Measurements from ENCODE around the gene CABLES2. TPM values are rescaled to one million over a fixed set of nuclear protein-coding genes. Genes with fewer than 3 reads are reported as not detected.

The CABLES2 gene
- total RNA-seq, 1 experiment from 2014 or later = 12.4 TPM

GRCh38 chr20:62352402-62353288 lies 54.4 kb downstream of the CABLES2 start:
- no peak overlapping the region for H3K4me3 ChIP-seq (ENCODE audit: low read length)
- no peak overlapping the region for H2AFZ ChIP-seq (ENCODE audit: low read length)
- peaks cover 59% of the 10 kb centered on the region for H3K36me3 ChIP-seq (ENCODE audit: low read depth, low read length)
- peaks cover 8% of the 10 kb centered on the region for H3F3A ChIP-seq (ENCODE audit: low read length, unreplicated experiment)
- no peaks in the 10 kb centered on the region for H3K27me3 ChIP-seq (ENCODE audit: low read length)
- TF ChIP-seq EZH2phosphoT487 (IDR thresholded peaks at IDR 0.05; ENCODE audit: borderline replicate concordance, low read length) (no peak), EZH2 (IDR thresholded peaks at IDR 0.05; ENCODE audit: low read length, unreplicated experiment) (no peak), CTCF (conservative IDR thresholded peaks at IDR 0.05; ENCODE audit: low read depth, low read length) (peak; percentile 54)
- CTCF ChIA-PET = interaction anchor here (1.0 kb wide), 2 partner anchors 23 to 30 kb away, joined by 3 to 4 read pairs; no protein-coding TSS in a partner anchor
- H3K9me2 ChIP-seq (replicated peaks; ENCODE audit: low read length) = no peaks in the 10 kb centered on the region
- peak overlapping the region; percentile 34; the same call in 1 of the 2 replicates for H3K9ac ChIP-seq (ENCODE audit: low read length)
- no peaks in the 10 kb centered on the region for H3K9me3 ChIP-seq (ENCODE audit: low read length)
- ATAC-seq = peak; percentile 2
- H4K20me1 ChIP-seq (ENCODE audit: low read length) = no peaks in the 10 kb centered on the region
- intact Hi-C loops (cut with micrococcal nuclease) = no loop called here
- peaks cover 62% of the 10 kb centered on the region for H3K79me2 ChIP-seq (ENCODE audit: low read length)
- DNase-seq = peak; percentile 63
- no TSS peak for BruUV-seq (replicated peaks)
- POLR2A ChIA-PET (ENCODE audit: unreplicated experiment) = no interaction called here
- H3K4me1 ChIP-seq (ENCODE audit: insufficient read depth, low read length) = peaks cover 70% of the 10 kb centered on the region
- H3K4me2 ChIP-seq (ENCODE audit: low read length) = 0 out of 2 replicates have a peak overlapping the region, but pooled peaks have one; percentile 18
- peak overlapping the region; percentile 51 for H3K27ac ChIP-seq (ENCODE audit: low read length)

DNA sequence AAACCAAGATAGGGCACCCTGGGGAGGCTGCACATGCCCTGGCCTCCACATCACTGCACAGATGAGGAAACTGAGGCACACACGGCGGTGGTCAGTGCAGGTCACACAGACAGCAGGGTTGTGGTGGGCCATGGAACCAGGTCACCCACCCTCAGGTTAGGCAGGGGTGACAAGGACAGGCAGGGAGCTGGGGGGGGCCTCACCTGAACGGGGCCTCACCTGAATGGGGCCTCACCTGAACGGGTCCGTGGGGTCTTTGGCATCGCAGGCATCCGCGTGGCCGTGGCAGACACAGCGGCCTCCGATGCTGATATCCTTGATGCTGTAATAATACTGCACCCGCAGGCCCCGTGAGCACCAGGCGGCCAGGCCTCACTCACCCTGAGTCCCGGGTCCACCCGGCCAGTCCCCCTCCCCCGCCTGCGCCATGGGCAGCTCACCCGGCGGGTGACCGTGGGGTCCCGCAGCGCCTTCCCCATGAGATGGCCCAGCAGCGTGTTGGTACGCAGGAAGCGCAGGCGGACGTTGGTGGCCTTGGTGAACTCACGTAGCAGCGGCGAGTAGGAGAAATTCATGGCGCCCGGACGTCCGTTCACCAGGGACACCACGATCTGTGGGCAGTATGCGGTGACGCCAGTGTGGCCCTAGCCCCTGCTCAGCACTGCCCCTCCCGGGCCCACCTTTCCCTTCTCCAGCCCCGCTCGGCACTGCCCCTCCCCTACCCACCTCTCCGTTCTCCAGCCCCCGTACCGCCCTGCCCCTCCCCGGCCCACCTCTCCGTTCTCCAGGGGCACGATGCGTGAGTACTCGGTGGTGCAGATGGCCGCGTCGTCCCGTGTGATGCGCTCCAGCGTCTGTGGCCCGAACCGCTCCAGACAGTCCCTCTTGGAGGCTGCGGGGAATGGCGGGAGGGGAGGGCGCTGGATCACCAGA lies 55.4 kb downstream of the CABLES2 start:
- H3K36me3 ChIP-seq (ENCODE audit: low read depth, low read length) = peaks cover 66% of the 10 kb centered on the region
- H3K27me3 ChIP-seq (ENCODE audit: low read length) = no peaks in the 10 kb centered on the region
- BruUV-seq (replicated peaks) = no TSS peak
- no peaks in the 10 kb centered on the region for H3K9me2 ChIP-seq (replicated peaks; ENCODE audit: low read length)
- peaks cover 53% of the 10 kb centered on the region for H3K79me2 ChIP-seq (ENCODE audit: low read length)
- POLR2A ChIA-PET (ENCODE audit: unreplicated experiment) = no interaction called here
- H3K9me3 ChIP-seq (ENCODE audit: low read length) = no peaks in the 10 kb centered on the region
- intact Hi-C loops (cut with micrococcal nuclease) = no loop called here
- H3K4me1 ChIP-seq (ENCODE audit: insufficient read depth, low read length) = peaks cover 61% of the 10 kb centered on the region
- H4K20me1 ChIP-seq (ENCODE audit: low read length) = no peaks in the 10 kb centered on the region
- H3K4me3 ChIP-seq (ENCODE audit: low read length) = no peak overlapping the region
- peaks cover 8% of the 10 kb centered on the region for H3F3A ChIP-seq (ENCODE audit: low read length, unreplicated experiment)
- TF ChIP-seq EZH2phosphoT487 (IDR thresholded peaks at IDR 0.05; ENCODE audit: borderline replicate concordance, low read length) (no peak), CTCF (conservative IDR thresholded peaks at IDR 0.05; ENCODE audit: low read depth, low read length) (no peak), EZH2 (IDR thresholded peaks at IDR 0.05; ENCODE audit: low read length, unreplicated experiment) (no peak)
- H3K4me2 ChIP-seq (ENCODE audit: low read length) = 0 out of 2 replicates have a peak overlapping the region, but pooled peaks have one; percentile 78
- H3K27ac ChIP-seq (ENCODE audit: low read length) = peak overlapping the region; percentile 97
- H3K9ac ChIP-seq (ENCODE audit: low read length) = no peak overlapping the region
- DNase-seq (no peak), ATAC-seq (no peak)
- CTCF ChIA-PET = interaction anchor here (1.0 kb wide), 2 partner anchors 24 to 31 kb away, joined by 3 to 4 read pairs; no protein-coding TSS in a partner anchor
- H2AFZ ChIP-seq (ENCODE audit: low read length) = no peak overlapping the region

Measured in PC-3 (cell line).